ENCODE measurements around the gene PROX2. TPM values are rescaled to one million over a fixed set of nuclear protein-coding genes. Genes with fewer than 3 reads are reported as not detected.

PROX2 gene
- total RNA-seq, 1 experiment from 2014 or later, result not detected

DNA sequence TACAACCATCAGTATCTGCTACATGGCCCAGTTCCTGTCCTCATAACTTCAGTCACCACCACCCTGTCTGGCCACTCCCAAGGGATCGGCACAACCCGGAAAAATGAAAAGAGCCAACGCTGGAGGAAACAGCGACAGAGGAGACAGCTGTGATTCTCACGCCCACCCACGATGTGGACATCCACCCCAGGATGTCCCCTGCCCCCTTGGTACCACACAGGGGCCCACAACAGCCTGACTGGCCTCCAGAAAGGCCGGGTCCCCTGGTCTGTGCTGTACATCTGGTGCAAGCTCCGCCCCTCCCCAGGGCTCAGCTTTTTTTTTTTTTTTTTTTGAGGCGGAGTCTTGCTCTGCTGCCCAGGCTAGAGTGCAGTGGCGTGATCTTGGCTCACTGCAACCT lies 34.6 kb upstream of the PROX2 start:
- H3K79me2 ChIP-seq (ENCODE audit: low read depth), result no peaks in the 10 kb centered on the region
- no peaks in the 10 kb centered on the region for H3K9me2 ChIP-seq (ENCODE audit: insufficient read depth)
- no peak for DNase-seq
- no peaks in the 10 kb centered on the region for H3K36me3 ChIP-seq (ENCODE audit: low read depth)
- H3K9me3 ChIP-seq (ENCODE audit: insufficient read depth, low read depth), result no peaks in the 10 kb centered on the region
- H4K20me1 ChIP-seq (ENCODE audit: insufficient read depth), result no peaks in the 10 kb centered on the region
- H2AFZ ChIP-seq, result no peak overlapping the region
- BruUV-seq (replicated peaks), result no TSS peak
- H3K4me1 ChIP-seq (replicated peaks; ENCODE audit: insufficient read depth), result peaks cover 8% of the 10 kb centered on the region
- H3K27ac ChIP-seq, result no peak overlapping the region
- POLR2A ChIA-PET (ENCODE audit: unreplicated experiment), result no interaction called here
- intact Hi-C loops (cut with micrococcal nuclease; ENCODE audit: unreplicated experiment), result no loop called here
- TF ChIP-seq, protein P1, sequence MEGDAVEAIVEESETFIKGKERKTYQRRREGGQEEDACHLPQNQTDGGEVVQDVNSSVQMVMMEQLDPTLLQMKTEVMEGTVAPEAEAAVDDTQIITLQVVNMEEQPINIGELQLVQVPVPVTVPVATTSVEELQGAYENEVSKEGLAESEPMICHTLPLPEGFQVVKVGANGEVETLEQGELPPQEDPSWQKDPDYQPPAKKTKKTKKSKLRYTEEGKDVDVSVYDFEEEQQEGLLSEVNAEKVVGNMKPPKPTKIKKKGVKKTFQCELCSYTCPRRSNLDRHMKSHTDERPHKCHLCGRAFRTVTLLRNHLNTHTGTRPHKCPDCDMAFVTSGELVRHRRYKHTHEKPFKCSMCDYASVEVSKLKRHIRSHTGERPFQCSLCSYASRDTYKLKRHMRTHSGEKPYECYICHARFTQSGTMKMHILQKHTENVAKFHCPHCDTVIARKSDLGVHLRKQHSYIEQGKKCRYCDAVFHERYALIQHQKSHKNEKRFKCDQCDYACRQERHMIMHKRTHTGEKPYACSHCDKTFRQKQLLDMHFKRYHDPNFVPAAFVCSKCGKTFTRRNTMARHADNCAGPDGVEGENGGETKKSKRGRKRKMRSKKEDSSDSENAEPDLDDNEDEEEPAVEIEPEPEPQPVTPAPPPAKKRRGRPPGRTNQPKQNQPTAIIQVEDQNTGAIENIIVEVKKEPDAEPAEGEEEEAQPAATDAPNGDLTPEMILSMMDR (conservative IDR thresholded peaks at IDR 0.05), result no peak
- TF ChIP-seq EZH2 (IDR thresholded peaks at IDR 0.05; ENCODE audit: low read depth), result no peak
- peaks cover 4% of the 10 kb centered on the region; the same call in 1 of the 2 replicates for H3F3A ChIP-seq (ENCODE audit: insufficient read depth, low read depth)
- no peak overlapping the region for H3K4me3 ChIP-seq
- H3K4me2 ChIP-seq, result no peak overlapping the region
- CTCF ChIA-PET, result interaction anchor here (0.6 to 1.0 kb wide), 4 partner anchors 14 to 233 kb away, joined by 3 to 9 read pairs (median 4); no protein-coding TSS in a partner anchor
- no peaks in the 10 kb centered on the region for H3K27me3 ChIP-seq (ENCODE audit: insufficient read depth, low read depth)

DNA sequence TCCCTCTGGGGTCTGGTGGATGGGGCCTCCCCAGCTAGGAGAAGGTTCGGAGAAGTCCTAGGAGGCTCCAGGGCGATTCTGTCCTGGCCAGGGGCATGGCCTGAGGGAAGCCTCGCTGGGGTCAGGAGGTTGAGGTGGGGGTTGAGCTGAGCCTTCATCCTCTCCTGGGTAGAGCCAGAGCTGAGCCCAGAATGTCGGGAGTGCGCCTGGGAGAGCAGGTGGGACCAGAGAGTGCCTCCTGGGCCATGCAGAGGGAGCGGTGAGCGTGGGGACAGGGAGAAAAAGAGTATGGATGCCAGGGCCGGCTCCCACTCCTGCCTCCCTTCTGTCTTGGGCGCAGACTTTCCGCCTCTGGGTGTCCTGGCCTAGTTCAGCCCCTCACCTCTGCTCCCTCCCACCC lies 34.0 kb upstream of the PROX2 start:
- Histone ChIP-seq H3K4me1 (replicated peaks; ENCODE audit: insufficient read depth) (peaks cover 8% of the 10 kb centered on the region), H3K27me3 (ENCODE audit: insufficient read depth, low read depth) (no peaks in the 10 kb centered on the region), H3K79me2 (ENCODE audit: low read depth) (no peaks in the 10 kb centered on the region), H3K9me3 (ENCODE audit: insufficient read depth, low read depth) (no peaks in the 10 kb centered on the region), H3K4me2 (no peak overlapping the region), H3F3A (ENCODE audit: insufficient read depth, low read depth) (peaks cover 6% of the 10 kb centered on the region; the same call in 1 of the 2 replicates), H2AFZ (no peak overlapping the region), H3K4me3 (no peak overlapping the region), H3K27ac (no peak overlapping the region), H3K36me3 (ENCODE audit: low read depth) (no peaks in the 10 kb centered on the region), H4K20me1 (ENCODE audit: insufficient read depth) (no peaks in the 10 kb centered on the region), H3K9me2 (ENCODE audit: insufficient read depth) (no peaks in the 10 kb centered on the region)
- DNase-seq, result no peak
- POLR2A ChIA-PET (ENCODE audit: unreplicated experiment), result no interaction called here
- intact Hi-C loops (cut with micrococcal nuclease; ENCODE audit: unreplicated experiment), result loop anchor here (5.0 kb wide), 2 partner anchors 548 to 583 kb away; no protein-coding TSS in a partner anchor
- CTCF ChIA-PET, result interaction anchor here (0.8 kb wide), 1 partner anchor 30 kb away, joined by 3 read pairs; no protein-coding TSS in a partner anchor
- TF ChIP-seq, protein P1 (conservative IDR thresholded peaks at IDR 0.05), result no peak
- TF ChIP-seq EZH2 (IDR thresholded peaks at IDR 0.05; ENCODE audit: low read depth), result no peak
- no TSS peak for BruUV-seq (replicated peaks)

DNA sequence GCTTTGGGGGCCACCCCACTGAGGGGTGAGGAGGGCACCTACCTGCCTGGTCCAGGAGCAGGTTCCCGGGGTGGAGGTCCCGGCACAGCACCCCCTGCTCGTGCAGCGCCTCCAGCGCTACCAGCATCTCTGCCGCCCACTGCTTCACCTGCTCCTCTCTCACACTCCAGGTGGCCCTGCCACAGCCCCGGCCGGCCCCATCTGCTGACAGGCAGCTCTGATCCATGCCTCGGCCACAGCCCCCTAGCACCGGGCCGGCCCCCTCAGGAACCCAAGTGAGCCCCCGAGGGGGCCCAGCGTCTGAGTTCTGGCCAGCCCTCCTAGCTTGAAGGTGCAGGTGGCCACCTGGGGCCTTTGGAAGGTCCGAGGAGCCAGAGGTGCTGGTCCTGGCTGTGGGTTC lies 33.6 kb upstream of the PROX2 start:
- no peak overlapping the region for H3K4me2 ChIP-seq
- ChIA-PET POLR2A (ENCODE audit: unreplicated experiment) (no interaction called here), CTCF (interaction anchor here (0.8 to 7.6 kb wide), 2 partner anchors 31 to 48 kb away, joined by 3 to 128 read pairs; no protein-coding TSS in a partner anchor)
- H2AFZ ChIP-seq, result no peak overlapping the region
- H3K27me3 ChIP-seq (ENCODE audit: insufficient read depth, low read depth), result no peaks in the 10 kb centered on the region
- H3K79me2 ChIP-seq (ENCODE audit: low read depth), result no peaks in the 10 kb centered on the region
- no peaks in the 10 kb centered on the region for H3K9me2 ChIP-seq (ENCODE audit: insufficient read depth)
- no peak for DNase-seq
- peaks cover 8% of the 10 kb centered on the region for H3K4me1 ChIP-seq (replicated peaks; ENCODE audit: insufficient read depth)
- H3K36me3 ChIP-seq (ENCODE audit: low read depth), result no peaks in the 10 kb centered on the region
- H3K27ac ChIP-seq, result no peak overlapping the region
- TF ChIP-seq, protein P1 (conservative IDR thresholded peaks at IDR 0.05), result no peak
- intact Hi-C loops (cut with micrococcal nuclease; ENCODE audit: unreplicated experiment), result loop anchor here (5.0 kb wide), 2 partner anchors 547 to 582 kb away; no protein-coding TSS in a partner anchor
- H3F3A ChIP-seq (ENCODE audit: insufficient read depth, low read depth), result peaks cover 11% of the 10 kb centered on the region
- H4K20me1 ChIP-seq (ENCODE audit: insufficient read depth), result no peaks in the 10 kb centered on the region
- H3K9me3 ChIP-seq (ENCODE audit: insufficient read depth, low read depth), result no peaks in the 10 kb centered on the region
- BruUV-seq (replicated peaks), result no TSS peak
- no peak overlapping the region for H3K4me3 ChIP-seq
